ENCODE measurements around the gene CLEC19A. TPM values are rescaled to one million over a fixed set of nuclear protein-coding genes. Genes with fewer than 3 reads are reported as not detected.

CLEC19A gene
- total RNA-seq, 1 experiment from 2014 or later = 0.41 TPM

GRCh38 chr16:19330841-19331397 lies 45.4 kb downstream of the CLEC19A start:
- Histone ChIP-seq H3F3A (ENCODE audit: insufficient read depth, low read depth) (peaks cover 15% of the 10 kb centered on the region; the same call in 1 of the 2 replicates), H3K27me3 (ENCODE audit: insufficient read depth, low read depth) (no peaks in the 10 kb centered on the region), H3K9me2 (ENCODE audit: insufficient read depth) (no peaks in the 10 kb centered on the region), H3K27ac (peak overlapping the region; percentile 73), H3K79me2 (ENCODE audit: low read depth) (no peaks in the 10 kb centered on the region), H3K9me3 (ENCODE audit: insufficient read depth, low read depth) (no peaks in the 10 kb centered on the region; the same call in 1 of the 2 replicates), H2AFZ (peak overlapping the region; percentile 63; the same call in 1 of the 2 replicates), H3K36me3 (ENCODE audit: low read depth) (no peaks in the 10 kb centered on the region), H4K20me1 (ENCODE audit: insufficient read depth) (no peaks in the 10 kb centered on the region), H3K4me1 (replicated peaks; ENCODE audit: insufficient read depth) (peaks cover 21% of the 10 kb centered on the region), H3K4me3 (no peak overlapping the region), H3K4me2 (peak overlapping the region; percentile 30)
- no peak for TF ChIP-seq EZH2 (IDR thresholded peaks at IDR 0.05; ENCODE audit: low read depth)
- no peak for TF ChIP-seq CTCF (conservative IDR thresholded peaks at IDR 0.05)
- intact Hi-C loops (cut with micrococcal nuclease; ENCODE audit: unreplicated experiment) = no loop called here
- ChIA-PET CTCF (interaction anchor here (0.7 to 1.2 kb wide), 2 partner anchors 145 to 172 kb away, joined by 3 to 4 read pairs; no protein-coding TSS in a partner anchor), POLR2A (ENCODE audit: unreplicated experiment) (interaction anchor here (0.7 kb wide), 2 partner anchors 139 to 365 kb away, joined by 3 to 4 read pairs; no protein-coding TSS in a partner anchor)
- peak; percentile 73 to 80 for DNase-seq
- BruUV-seq (replicated peaks) = TSS peak; percentile 84

GRCh38 chr16:19331794-19332193 lies 46.3 kb downstream of the CLEC19A start:
- ChIA-PET POLR2A (ENCODE audit: unreplicated experiment) (no interaction called here), CTCF (no interaction called here)
- BruUV-seq (replicated peaks) = no TSS peak
- Histone ChIP-seq H3F3A (ENCODE audit: insufficient read depth, low read depth) (peaks cover 15% of the 10 kb centered on the region; the same call in 1 of the 2 replicates), H3K4me2 (no peak overlapping the region), H3K27ac (peak overlapping the region; percentile 73; the same call in 1 of the 2 replicates), H3K9me3 (ENCODE audit: insufficient read depth, low read depth) (no peaks in the 10 kb centered on the region; the same call in 1 of the 2 replicates), H3K36me3 (ENCODE audit: low read depth) (no peaks in the 10 kb centered on the region), H2AFZ (no peak overlapping the region), H3K4me3 (no peak overlapping the region), H3K27me3 (ENCODE audit: insufficient read depth, low read depth) (no peaks in the 10 kb centered on the region), H3K9me2 (ENCODE audit: insufficient read depth) (no peaks in the 10 kb centered on the region), H3K4me1 (replicated peaks; ENCODE audit: insufficient read depth) (peaks cover 21% of the 10 kb centered on the region), H3K79me2 (ENCODE audit: low read depth) (no peaks in the 10 kb centered on the region), H4K20me1 (ENCODE audit: insufficient read depth) (no peaks in the 10 kb centered on the region)
- DNase-seq = no peak
- TF ChIP-seq EZH2 (IDR thresholded peaks at IDR 0.05; ENCODE audit: low read depth) = no peak
- no peak for TF ChIP-seq CTCF (conservative IDR thresholded peaks at IDR 0.05)
- intact Hi-C loops (cut with micrococcal nuclease; ENCODE audit: unreplicated experiment) = no loop called here

- no peak for TF ChIP-seq EZH2 (IDR thresholded peaks at IDR 0.05; ENCODE audit: low read depth)
- no peak for TF ChIP-seq CTCF (conservative IDR thresholded peaks at IDR 0.05)
- intact Hi-C loops (cut with micrococcal nuclease; ENCODE audit: unreplicated experiment) = no loop called here
- POLR2A ChIA-PET (ENCODE audit: unreplicated experiment) = no interaction called here
- DNase-seq = no peak
- no peaks in the 10 kb centered on the region for H4K20me1 ChIP-seq (ENCODE audit: insufficient read depth)
- no peaks in the 10 kb centered on the region for H3F3A ChIP-seq (ENCODE audit: insufficient read depth, low read depth)
- CTCF ChIA-PET = no interaction called here
- no peaks in the 10 kb centered on the region for H3K79me2 ChIP-seq (ENCODE audit: low read depth)
- no peaks in the 10 kb centered on the region for H3K4me1 ChIP-seq (replicated peaks; ENCODE audit: insufficient read depth)
- no peak overlapping the region for H2AFZ ChIP-seq
- no TSS peak for BruUV-seq (replicated peaks)
- H3K4me3 ChIP-seq = no peak overlapping the region
- H3K27me3 ChIP-seq (ENCODE audit: insufficient read depth, low read depth) = no peaks in the 10 kb centered on the region
- no peaks in the 10 kb centered on the region for H3K9me2 ChIP-seq (ENCODE audit: insufficient read depth)
- H3K4me2 ChIP-seq = no peak overlapping the region
- no peak overlapping the region for H3K27ac ChIP-seq
- no peaks in the 10 kb centered on the region for H3K36me3 ChIP-seq (ENCODE audit: low read depth)
- no peaks in the 10 kb centered on the region for H3K9me3 ChIP-seq (ENCODE audit: insufficient read depth, low read depth)
Observed at GRCh38 chr16:19338335-19338734, 52.8 kb downstream of the CLEC19A start.

Measured in PC-9 (cell line).